HFFc6 (cell line): ENCODE results near the gene OXCT2. TPM values are rescaled to one million over a fixed set of nuclear protein-coding genes. Genes with fewer than 3 reads are reported as not detected.
"Not testable (repeated sequence)": the region's sequence is repeated elsewhere in the genome, so short reads cannot be mapped to it uniquely, and the experiment has no call there.

ENCODE experiments used
- DNase-seq: peaks from one replicate; pipeline ENCODE4 v3.0.0-alpha.2; 2018
- H3K27ac Mint-ChIP-seq: 2 replicates; pipeline ENCODE4 v1.8.0; 2020; ENCODE audit warnings: mild to moderate bottlenecking, mixed read lengths
- H3K27me3 Mint-ChIP-seq: 2 replicates; pipeline ENCODE4 v1.8.0; 2021; ENCODE audit warnings: mild to moderate bottlenecking, moderate library complexity, mixed read lengths; ENCODE audit not compliant: insufficient read depth
- H3K36me3 Mint-ChIP-seq: 2 replicates; pipeline ENCODE4 v1.8.0; 2021; ENCODE audit warnings: low read depth, mixed read lengths
- H3K4me1 Mint-ChIP-seq: 2 replicates; pipeline ENCODE4 v1.8.0; 2020; ENCODE audit warnings: low read depth, mixed read lengths
- H3K4me3 Mint-ChIP-seq: 2 replicates; pipeline ENCODE4 v1.8.0; 2020; ENCODE audit warnings: mild to moderate bottlenecking, moderate library complexity, mixed read lengths
- H3K9me3 Mint-ChIP-seq: 2 replicates; pipeline ENCODE4 v1.8.0; 2020; ENCODE audit warnings: mild to moderate bottlenecking, mixed read lengths
- CTCF ChIP-seq: fragments of 200-600 bp; sonication (generic); IDR thresholded peaks from 2 replicates; pipeline ENCODE4 v1.5.0; 2021; ENCODE audit warnings: antibody characterized with exemption, mild to moderate bottlenecking
- long read RNA-seq: library from polyadenylated mRNA; unstranded; transcript quantifications from one replicate; pipeline ENCODE4 v2.0.0, GENCODE V29; 2019
- total RNA-seq, 6 experiments: library from RNA; stranded (reverse); fragmentation: NEBNext Ultra II Directional; extraction: Animal tissue kit (Norgen Biotek cat#: 25700); gene quantifications; 2 replicates in 1 of 6; 3 replicates in 5 of 6; pipeline ENCODE4 v1.2.3, GENCODE V29; 2021

Gene OXCT2
- total RNA-seq, result 1 to 10 TPM in 5 of 6 experiments, under 1 TPM in 1; 0.81 to 2.3 (median 1.4) TPM
- long read RNA-seq, result 0 reads

GRCh38 chr1:39771022-39771532 is at the start of gene OXCT2:
TSS of gene OXCT2 (minus strand) at chr1:39771348. CDS start at chr1:39771255, 93 bp downstream.
- H3K27ac Mint-ChIP-seq, DNase-seq, H3K36me3 Mint-ChIP-seq, H3K27me3 Mint-ChIP-seq, H3K9me3 Mint-ChIP-seq, H3K4me1 Mint-ChIP-seq: not testable (repeated sequence)
- peak within 1 kb of the TSS; percentile 83 for H3K4me3 Mint-ChIP-seq

- H3K36me3 Mint-ChIP-seq, result no peaks in the 10 kb centered on the region
- no peak for DNase-seq
- H3K27ac Mint-ChIP-seq, result no peak overlapping the region
- TF ChIP-seq CTCF, result no peak
- H3K9me3 Mint-ChIP-seq, result peaks cover 4% of the 10 kb centered on the region; the same call in 1 of the 2 replicates
- H3K4me1 Mint-ChIP-seq, result peaks cover 40% of the 10 kb centered on the region
- no peak overlapping the region for H3K4me3 Mint-ChIP-seq
- peaks cover 10% of the 10 kb centered on the region for H3K27me3 Mint-ChIP-seq
Measured at GRCh38 chr1:39819091-39819812, 48.1 kb upstream of the OXCT2 start.

- TF ChIP-seq CTCF, result no peak
Measured at GRCh38 chr1:39818482-39818881, 47.3 kb upstream of the OXCT2 start.

GRCh38 chr1:39817091-39817932 is 46.2 kb upstream of the OXCT2 start:
- DNase-seq, result not testable (repeated sequence)

More at GRCh38 chr1:39818482-39818881, 47.3 kb upstream of the OXCT2 start:
- H3K27ac Mint-ChIP-seq, result no peak overlapping the region
- no peak for DNase-seq
- no peak overlapping the region for H3K4me3 Mint-ChIP-seq
- peaks cover 40% of the 10 kb centered on the region for H3K4me1 Mint-ChIP-seq
- H3K27me3 Mint-ChIP-seq, result peaks cover 10% of the 10 kb centered on the region
- no peaks in the 10 kb centered on the region for H3K36me3 Mint-ChIP-seq
- H3K9me3 Mint-ChIP-seq, result no peaks in the 10 kb centered on the region

GRCh38 chr1:39816415-39817090 is 45.4 kb upstream of the OXCT2 start:
- Mint-ChIP-seq H3K4me1 (peaks cover 28% of the 10 kb centered on the region), H3K36me3 (no peaks in the 10 kb centered on the region), H3K27ac (peak overlapping the region; percentile 36), H3K4me3 (no peak overlapping the region), H3K9me3 (no peaks in the 10 kb centered on the region), H3K27me3 (peaks cover 21% of the 10 kb centered on the region)
- DNase-seq, result peak; percentile 85
- TF ChIP-seq CTCF, result peak; percentile 91

More at GRCh38 chr1:39817091-39817932, 46.2 kb upstream of the OXCT2 start:
- not testable (repeated sequence) for H3K36me3 Mint-ChIP-seq, H3K4me3 Mint-ChIP-seq, H3K9me3 Mint-ChIP-seq, H3K27ac Mint-ChIP-seq
- peaks cover 14% of the 10 kb centered on the region for H3K27me3 Mint-ChIP-seq
- peaks cover 34% of the 10 kb centered on the region for H3K4me1 Mint-ChIP-seq

GRCh38 chr1:39812913-39813312 is 41.8 kb upstream of the OXCT2 start:
- H3K27ac Mint-ChIP-seq, result no peak overlapping the region
- H3K4me3 Mint-ChIP-seq, result no peak overlapping the region
- no peaks in the 10 kb centered on the region for H3K9me3 Mint-ChIP-seq

More at GRCh38 chr1:39812913-39813312, 41.8 kb upstream of the OXCT2 start:
- DNase-seq, result no peak
- Mint-ChIP-seq H3K36me3 (no peaks in the 10 kb centered on the region), H3K27me3 (peaks cover 32% of the 10 kb centered on the region), H3K4me1 (peaks cover 28% of the 10 kb centered on the region)
- no peak for TF ChIP-seq CTCF
